HCT116 (cell line): ENCODE data around the gene BRD3OS. TPM values are rescaled to one million over a fixed set of nuclear protein-coding genes. Genes with fewer than 3 reads are reported as not detected.

Experiments
- ATAC-seq: fragments of 200-7000 bp; cut with Tn5 transposase; 2 replicates; pipeline ENCODE4 v1.9.1; 2020; ENCODE audit warnings: mild to moderate bottlenecking, moderate library complexity
- BruUV-seq: library from RNA; stranded (reverse); fragments of 400-500 nt; replicated peaks from 2 replicates; lab custom pipeline; 2021; lab: Mats Ljungman, UMichigan
- CTCF ChIA-PET: fragments of 300-600 bp; sonication (Branson Sonifier 250); formaldehyde crosslinking; loops from one replicate; lab custom pipeline; 2021; ENCODE audit warnings: antibody characterized with exemption; lab: Charles Lee
- POLR2A ChIA-PET: fragments of 300-600, 350-600 bp; sonication (Branson Sonifier 250); formaldehyde crosslinking; loops from one replicate; lab custom pipeline; 2021; ENCODE audit warnings: antibody characterized with exemption; lab: Charles Lee
- RAD21 ChIA-PET, 2 experiments: fragments of 300-600 bp; sonication (Branson Sonifier 250); formaldehyde crosslinking; loops; one replicate each; lab custom pipeline; 2023; ENCODE audit warnings: low total read pairs in 2 of 2; ENCODE audit not compliant: uncharacterized antibody in 2 of 2, unreplicated experiment in 2 of 2, low non-redundant PET in 1 of 2; lab: Charles Lee
- DNase-seq: peaks from one replicate; pipeline ENCODE4 v3.0.0-alpha.2; 2010; ENCODE audit warnings: low read depth, low spot score
- H2AFZ ChIP-seq: fragments of 200-600 bp; shearing (Covaris generic), sonication (generic); 2 replicates; pipeline ENCODE4 v1.6.1; 2017; ENCODE audit warnings: low read depth, mixed run types, mixed read lengths, antibody characterized with exemption, low read length; ENCODE audit not compliant: poor library complexity, severe bottlenecking
- H3K27ac ChIP-seq: 2 replicates; pipeline ENCODE4 v1.5.1; 2012; ENCODE audit warnings: low read depth, low read length
- H3K27me3 ChIP-seq: fragments of 200-600 bp; sonication (generic); 2 replicates; pipeline ENCODE4 v1.6.1; 2016; ENCODE audit warnings: mixed run types, low read length, mixed read lengths; ENCODE audit not compliant: insufficient read depth
- H3K36me3 ChIP-seq, 2 experiments: fragments of 200-500 bp in 1 of 2; fragments of 200-600 bp in 1 of 2; sonication (Bioruptor generic) in 1 of 2; sonication (generic) in 1 of 2; 2 replicates each; pipeline versions ENCODE4 v1.5.1 to v1.6.1; 2014 to 2016; ENCODE audit warnings: low read length in 2 of 2, inconsistent platforms in 1 of 2, mixed read lengths in 1 of 2, mixed run types in 1 of 2; ENCODE audit not compliant: insufficient read depth in 2 of 2, control insufficient read depth in 1 of 2
- H3K4me1 ChIP-seq, 2 experiments: fragments of 200-600 bp in 1 of 2; sonication (generic) in 1 of 2; 2 replicates each; pipeline versions ENCODE4 v1.5.1 to v1.6.1; 2012 to 2017; ENCODE audit warnings: low read length in 2 of 2, inconsistent platforms in 1 of 2, mild to moderate bottlenecking in 1 of 2, mixed read lengths in 1 of 2, mixed run types in 1 of 2, moderate library complexity in 1 of 2; ENCODE audit not compliant: insufficient read depth in 2 of 2, control insufficient read depth in 1 of 2
- H3K4me2 ChIP-seq: fragments of 200-600 bp; sonication (generic); 2 replicates; pipeline ENCODE4 v1.6.1; 2017; ENCODE audit warnings: mixed run types, low read length, mixed read lengths
- H3K4me3 ChIP-seq, 2 experiments: fragments of 200-600 bp in 1 of 2; sonication (generic) in 1 of 2; replicated peaks in 1 of 2; 2 replicates each; pipeline ENCODE4 v1.5.1; 2011 to 2016; ENCODE audit warnings: low read length in 2 of 2, control low read depth in 1 of 2, low read depth in 1 of 2, mild to moderate bottlenecking in 1 of 2, mixed read lengths in 1 of 2, mixed run types in 1 of 2
- H3K79me2 ChIP-seq: fragments of 200-600 bp; sonication (generic); 2 replicates; pipeline ENCODE4 v1.6.1; 2017; ENCODE audit warnings: mild to moderate bottlenecking, mixed run types, low read length, moderate library complexity, mixed read lengths; ENCODE audit not compliant: insufficient read depth
- H3K9ac ChIP-seq: fragments of 200-600 bp; sonication (generic); 2 replicates; pipeline ENCODE4 v1.6.1; 2016; ENCODE audit warnings: low read length, mixed read lengths
- H3K9me2 ChIP-seq: fragments of 200-600 bp; sonication (generic), shearing (Covaris generic); 2 replicates; pipeline ENCODE4 v1.6.1; 2017; ENCODE audit warnings: mixed run types, mild to moderate bottlenecking, moderate library complexity; ENCODE audit not compliant: insufficient read depth
- H3K9me3 ChIP-seq, 2 experiments: fragments of 200-500 bp in 1 of 2; fragments of 200-600 bp in 1 of 2; sonication (Bioruptor generic) in 1 of 2; sonication (generic) in 1 of 2; 2 replicates each; pipeline ENCODE4 v1.6.1; 2014 to 2017; ENCODE audit warnings: low read length in 2 of 2, mixed read lengths in 2 of 2, inconsistent platforms in 1 of 2, low read depth in 1 of 2, mild to moderate bottlenecking in 1 of 2, mixed run types in 1 of 2, moderate library complexity in 1 of 2; ENCODE audit not compliant: control insufficient read depth in 1 of 2, insufficient read depth in 1 of 2
- H4K20me1 ChIP-seq: fragments of 200-600 bp; sonication (generic), shearing (Covaris generic); 2 replicates; pipeline ENCODE4 v1.6.1; 2017; ENCODE audit warnings: mixed run types, mild to moderate bottlenecking, moderate library complexity; ENCODE audit not compliant: insufficient read depth
- EGR1 ChIP-seq: IDR thresholded peaks from 2 replicates; pipeline ENCODE4 v1.6.1; 2012; ENCODE audit warnings: low read depth
- ELF1 ChIP-seq: IDR thresholded peaks from 2 replicates; pipeline ENCODE4 v1.6.1; 2012; ENCODE audit warnings: low read depth, borderline replicate concordance
- EZH2 ChIP-seq: fragments of 200-600 bp; sonication (generic); IDR thresholded peaks from 2 replicates; pipeline ENCODE4 v1.6.1; 2017; ENCODE audit warnings: antibody characterized with exemption, mixed run types
- FOSL1 ChIP-seq: IDR thresholded peaks from 2 replicates; pipeline ENCODE4 v1.6.1; 2012; ENCODE audit warnings: low read depth
- JUND ChIP-seq: IDR thresholded peaks from 2 replicates; pipeline ENCODE4 v1.6.1; 2012
- SIN3A ChIP-seq: IDR thresholded peaks from 2 replicates; pipeline ENCODE4 v1.6.1; 2012; ENCODE audit warnings: low read depth
- YY1 ChIP-seq: IDR thresholded peaks from 2 replicates; pipeline ENCODE4 v1.6.1; 2011; ENCODE audit warnings: low read length, low read depth, moderate library complexity, mild to moderate bottlenecking; ENCODE audit not compliant: insufficient replicate concordance; ENCODE audit errors: extremely low read depth
- intact Hi-C: fragments of 100-400 bp; cut with micrococcal nuclease; formaldehyde crosslinking; loops from 2 replicates; pipeline ENCODE4 v1.10.0; 2022
- total RNA-seq: library from RNA; stranded (reverse); gene quantifications from one replicate; pipeline ENCODE4 v1.2.1, GENCODE V29; 2021; ENCODE audit not compliant: unreplicated experiment
- TF ChIP-seq, protein P1 (sequence below): IDR thresholded peaks from 2 replicates; pipeline ENCODE4 v1.6.1; 2012; ENCODE audit warnings: low read depth

BRD3OS gene
- total RNA-seq, 1 experiment from 2014 or later = 17.0 TPM

DNA sequence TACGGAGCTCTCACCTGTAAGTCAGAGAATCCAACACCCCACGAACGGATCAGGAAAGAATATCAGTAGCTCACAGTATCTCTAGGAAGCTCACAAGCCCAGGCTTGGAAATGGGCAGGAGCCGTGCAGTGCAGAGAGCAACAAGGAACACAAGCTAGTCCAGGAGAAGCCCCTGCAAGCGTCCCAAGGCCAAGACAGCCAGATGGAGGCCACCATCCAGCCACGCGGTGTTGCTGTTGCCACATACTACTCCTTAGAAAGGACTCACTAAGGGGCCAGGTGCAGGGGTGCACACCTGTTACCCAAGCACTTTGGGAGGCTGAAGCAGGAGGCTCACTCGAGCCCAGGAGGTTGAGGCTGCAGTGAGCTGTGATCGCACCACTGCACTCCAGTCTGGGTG is 17.7 kb upstream of the BRD3OS start:
- CTCF ChIA-PET = interaction anchor here (1.0 kb wide), 1 partner anchor 11 kb away, joined by 3 read pairs; no protein-coding TSS in a partner anchor

More for the DNA sequence above, 17.7 kb upstream of the BRD3OS start:
- Histone ChIP-seq H3K4me1 (no peaks in the 10 kb centered on the region), H3K4me3 (no peak overlapping the region), H3K36me3 (no peaks in the 10 kb centered on the region), H2AFZ (no peak overlapping the region), H3K79me2 (no peaks in the 10 kb centered on the region), H3K27me3 (no peaks in the 10 kb centered on the region), H4K20me1 (no peaks in the 10 kb centered on the region), H3K27ac (no peak overlapping the region), H3K9me2 (no peaks in the 10 kb centered on the region), H3K4me2 (no peak overlapping the region), H3K9ac (no peak overlapping the region), H3K9me3 (peaks cover 6 to 12% of the 10 kb centered on the region in 2 experiments; a peak in 2 of 4 replicates)
- ChIA-PET POLR2A (no interaction called here), RAD21 (no interaction called here)
- no peak for DNase-seq
- intact Hi-C loops = no loop called here
- TF ChIP-seq ELF1 = no peak
- TF ChIP-seq EZH2 = no peak
- TF ChIP-seq, protein P1, sequence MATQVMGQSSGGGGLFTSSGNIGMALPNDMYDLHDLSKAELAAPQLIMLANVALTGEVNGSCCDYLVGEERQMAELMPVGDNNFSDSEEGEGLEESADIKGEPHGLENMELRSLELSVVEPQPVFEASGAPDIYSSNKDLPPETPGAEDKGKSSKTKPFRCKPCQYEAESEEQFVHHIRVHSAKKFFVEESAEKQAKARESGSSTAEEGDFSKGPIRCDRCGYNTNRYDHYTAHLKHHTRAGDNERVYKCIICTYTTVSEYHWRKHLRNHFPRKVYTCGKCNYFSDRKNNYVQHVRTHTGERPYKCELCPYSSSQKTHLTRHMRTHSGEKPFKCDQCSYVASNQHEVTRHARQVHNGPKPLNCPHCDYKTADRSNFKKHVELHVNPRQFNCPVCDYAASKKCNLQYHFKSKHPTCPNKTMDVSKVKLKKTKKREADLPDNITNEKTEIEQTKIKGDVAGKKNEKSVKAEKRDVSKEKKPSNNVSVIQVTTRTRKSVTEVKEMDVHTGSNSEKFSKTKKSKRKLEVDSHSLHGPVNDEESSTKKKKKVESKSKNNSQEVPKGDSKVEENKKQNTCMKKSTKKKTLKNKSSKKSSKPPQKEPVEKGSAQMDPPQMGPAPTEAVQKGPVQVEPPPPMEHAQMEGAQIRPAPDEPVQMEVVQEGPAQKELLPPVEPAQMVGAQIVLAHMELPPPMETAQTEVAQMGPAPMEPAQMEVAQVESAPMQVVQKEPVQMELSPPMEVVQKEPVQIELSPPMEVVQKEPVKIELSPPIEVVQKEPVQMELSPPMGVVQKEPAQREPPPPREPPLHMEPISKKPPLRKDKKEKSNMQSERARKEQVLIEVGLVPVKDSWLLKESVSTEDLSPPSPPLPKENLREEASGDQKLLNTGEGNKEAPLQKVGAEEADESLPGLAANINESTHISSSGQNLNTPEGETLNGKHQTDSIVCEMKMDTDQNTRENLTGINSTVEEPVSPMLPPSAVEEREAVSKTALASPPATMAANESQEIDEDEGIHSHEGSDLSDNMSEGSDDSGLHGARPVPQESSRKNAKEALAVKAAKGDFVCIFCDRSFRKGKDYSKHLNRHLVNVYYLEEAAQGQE = no peak
- TF ChIP-seq SIN3A = no peak
- no peak for TF ChIP-seq YY1
- TF ChIP-seq EGR1 = no peak
- TF ChIP-seq FOSL1 = no peak
- TF ChIP-seq JUND = no peak
- ATAC-seq = no peak
- BruUV-seq = no TSS peak
